Neural progenitor cell (in vitro differentiated cells): ENCODE measurements around the gene DDX10.

Experiments
- CTCF ChIP-seq: fragments of 200-600 bp; sonication (generic); IDR thresholded peaks from 2 replicates; pipeline ENCODE4 v1.5.1; 2017; ENCODE audit warnings: antibody characterized with exemption, mild to moderate bottlenecking
- EZH2 ChIP-seq: fragments of 200-600 bp; sonication (generic); IDR thresholded peaks from 2 replicates; pipeline ENCODE4 v1.6.1; 2017; ENCODE audit warnings: antibody characterized with exemption, mild to moderate bottlenecking, moderate library complexity
- EZH2phosphoT487 ChIP-seq: fragments of 200-600 bp; sonication (generic); IDR thresholded peaks from 2 replicates; pipeline ENCODE4 v1.6.1; 2017; ENCODE audit warnings: antibody characterized with exemption

GRCh38 chr11:108887436-108888238 lies 222.8 kb downstream of the DDX10 start:
- TF ChIP-seq CTCF (no peak), EZH2phosphoT487 (no peak), EZH2 (no peak)
